Purkinje cell (primary cell): ENCODE data around the gene AGK. TPM values are rescaled to one million over a fixed set of nuclear protein-coding genes. Genes with fewer than 3 reads are reported as not detected.

ENCODE experiments used
- polyA plus RNA-seq: library from polyadenylated mRNA; unstranded; fragments of >200 nt; fragmentation: Nextera tagmentation; gene quantifications from 2 replicates; pipeline ENCODE4 v1.2.1, GENCODE V29; 2014

The AGK gene
- polyA plus RNA-seq: 28.5 and 38.8 TPM in 2 replicates

GRCh38 chr7:141551094-141551781 lies at the start of gene AGK:
AGK (plus strand) TSS chr7:141551410; CDS start chr7:141555467, 4,057 bp downstream.

GRCh38 chr7:141702047-141702567 lies 150.9 kb downstream of the AGK start, which contains the start of gene DENND11:
DENND11 (minus strand) TSS chr7:141702166; CDS start chr7:141702153, 13 bp downstream.

Other genes with a start within 250 kb of the AGK start
- 4.3 and 6.8 TPM in 2 replicates for gene DENND11, start 150.8 kb downstream of the AGK start, polyA plus RNA-seq
- gene WEE2, start 156.9 kb downstream of the AGK start, polyA plus RNA-seq: not detected in 2 replicates
- gene SSBP1, start 186.9 kb downstream of the AGK start, polyA plus RNA-seq: 408 and 438 TPM in 2 replicates
- gene TAS2R3, start 212.7 kb downstream of the AGK start, polyA plus RNA-seq: not detected in 2 replicates
- gene TAS2R4, start 225.3 kb downstream of the AGK start, polyA plus RNA-seq: 1.1 TPM in 1 of 2 replicates, not detected in the other
- not detected in 2 replicates for gene TAS2R5, start 238.8 kb downstream of the AGK start, polyA plus RNA-seq